Activated T-cell treated with anti-CD3 and anti-CD28 coated beads for 1 hour (primary cell): ENCODE measurements around the gene WWOX.

ENCODE experiments used
- DNase-seq: peaks from one replicate; pipeline ENCODE4 v3.0.0-alpha.2; 2020; ENCODE audit warnings: low read depth

Gene WWOX

DNA sequence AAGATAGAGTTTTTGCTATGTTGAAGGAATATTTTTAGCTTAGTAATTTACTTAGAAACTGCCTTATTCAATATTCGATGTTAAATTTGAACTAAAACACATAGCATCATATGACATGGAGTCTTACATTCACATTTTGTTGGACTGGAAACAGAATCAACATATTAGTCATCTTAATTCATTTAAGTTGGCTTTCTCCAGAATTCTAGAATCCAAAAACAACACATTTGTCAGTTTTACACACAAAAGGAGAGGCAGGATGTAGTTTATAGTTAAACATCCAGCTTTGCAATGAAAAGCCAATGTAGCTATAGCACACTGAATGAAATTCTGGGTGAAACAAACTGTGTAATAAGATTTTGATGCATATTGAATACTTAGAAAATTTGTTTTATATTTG, 43.3 kb downstream of the WWOX start:
- DNase-seq = no peak

- no peak for DNase-seq
These were observed 47.4 kb downstream of the WWOX start for GRCh38 chr16:78146807-78147206.

GRCh38 chr16:78147911-78148401, 48.5 kb downstream of the WWOX start:
- no peak for DNase-seq

DNA sequence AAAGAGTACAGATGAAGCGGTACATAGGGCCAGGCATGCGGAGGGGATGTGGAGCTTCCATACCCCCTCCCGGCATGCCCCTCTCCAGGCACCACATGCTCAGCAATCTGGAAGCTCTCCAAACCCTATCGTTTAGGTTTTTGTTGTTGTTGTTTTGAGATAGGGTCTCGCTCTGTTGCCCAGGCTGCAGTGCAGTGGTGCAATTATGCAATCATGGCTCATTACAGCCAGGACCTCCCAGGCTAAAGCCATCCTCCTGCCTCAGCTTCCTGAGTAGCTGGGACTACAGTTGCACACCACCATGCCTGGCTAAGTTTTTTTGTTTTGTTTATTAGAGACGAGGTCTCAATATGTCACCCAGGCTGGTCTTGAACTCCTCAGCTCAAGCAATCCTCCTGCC, 50.8 kb downstream of the WWOX start:
- no peak for DNase-seq

GRCh38 chr16:78154729-78155461, 55.4 kb downstream of the WWOX start:
- no peak for DNase-seq

GRCh38 chr16:78155791-78156345, 56.4 kb downstream of the WWOX start:
- no peak for DNase-seq

DNA sequence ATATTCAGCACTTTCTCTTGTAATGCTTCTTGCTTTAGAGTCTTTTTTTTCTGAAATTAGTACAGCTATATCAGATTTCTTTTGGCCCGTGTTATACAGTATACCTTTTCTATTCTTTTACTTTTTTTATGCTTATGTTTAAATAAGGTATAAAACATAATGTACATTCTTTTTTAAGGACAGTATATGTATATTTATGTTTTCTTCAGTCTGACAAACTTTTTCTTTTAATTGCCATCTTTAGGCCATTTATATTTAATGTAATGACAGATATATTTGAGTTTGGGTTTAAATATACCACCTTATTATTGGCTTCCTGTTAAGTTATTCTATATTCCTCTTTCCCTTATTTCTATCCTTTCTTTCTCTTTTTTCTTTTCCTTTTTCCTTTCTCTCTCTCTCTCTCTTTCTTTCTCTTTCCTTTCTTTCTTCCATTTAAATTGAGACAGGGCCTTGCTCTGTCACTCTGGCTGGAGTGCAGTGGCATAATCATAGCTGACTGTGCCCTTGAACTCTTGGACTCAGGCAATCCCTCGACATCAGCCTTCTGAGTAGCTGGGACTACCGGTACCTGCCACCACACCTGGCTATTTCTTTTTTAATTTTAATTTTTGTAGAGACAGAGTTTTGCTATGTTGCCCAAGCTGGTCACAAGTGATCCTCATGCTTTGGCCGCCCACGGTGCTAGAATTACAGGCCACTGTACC, 61.7 kb downstream of the WWOX start:
- DNase-seq = no peak

GRCh38 chr16:78163772-78164670, 64.6 kb downstream of the WWOX start:
- no peak for DNase-seq

DNA sequence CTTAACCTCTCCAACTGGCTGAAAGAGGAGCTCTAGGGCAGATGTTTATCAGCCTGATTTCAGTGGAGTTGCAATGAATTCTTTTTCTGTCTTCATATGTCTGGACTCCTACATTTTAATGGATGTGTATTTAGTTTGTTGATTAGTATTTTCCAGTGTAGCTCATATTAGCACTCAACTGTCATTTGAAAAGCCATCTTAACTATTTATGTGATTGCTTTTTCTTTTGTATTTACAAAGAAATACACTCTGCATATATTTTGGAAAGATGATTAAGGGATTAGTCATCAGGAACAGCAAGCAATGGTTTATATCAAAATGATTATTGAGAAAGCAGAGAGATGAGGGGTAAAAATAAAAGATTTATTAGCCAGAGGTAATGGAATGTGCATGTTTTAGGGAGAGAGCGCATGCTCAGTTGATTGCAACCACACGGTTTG, 71.1 kb downstream of the WWOX start:
- DNase-seq = no peak

GRCh38 chr16:78175287-78175686, 75.8 kb downstream of the WWOX start:
- DNase-seq = no peak

DNA sequence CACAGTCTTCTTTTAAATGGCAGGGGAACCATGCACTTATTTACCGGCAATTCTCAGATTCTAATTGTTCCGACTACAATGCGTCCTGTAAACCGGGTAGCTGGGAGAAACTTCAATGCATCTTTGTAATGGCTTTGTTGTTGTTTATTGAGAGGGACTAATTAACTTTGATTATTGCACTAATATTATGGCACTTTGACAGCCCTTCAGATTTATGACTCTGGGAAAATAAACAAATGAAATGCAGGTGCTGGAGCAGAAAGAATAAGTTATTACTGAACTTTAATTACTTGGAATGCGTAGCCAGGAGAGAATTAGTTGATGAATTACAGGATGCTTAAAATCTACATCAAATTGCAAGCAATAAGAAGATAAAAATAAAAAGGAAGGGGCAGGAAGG, 77.0 kb downstream of the WWOX start:
- no peak for DNase-seq

GRCh38 chr16:78177218-78177617, 77.8 kb downstream of the WWOX start:
- no peak for DNase-seq

- no peak for DNase-seq
These were observed 78.5 kb downstream of the WWOX start for GRCh38 chr16:78177987-78178386.

DNA sequence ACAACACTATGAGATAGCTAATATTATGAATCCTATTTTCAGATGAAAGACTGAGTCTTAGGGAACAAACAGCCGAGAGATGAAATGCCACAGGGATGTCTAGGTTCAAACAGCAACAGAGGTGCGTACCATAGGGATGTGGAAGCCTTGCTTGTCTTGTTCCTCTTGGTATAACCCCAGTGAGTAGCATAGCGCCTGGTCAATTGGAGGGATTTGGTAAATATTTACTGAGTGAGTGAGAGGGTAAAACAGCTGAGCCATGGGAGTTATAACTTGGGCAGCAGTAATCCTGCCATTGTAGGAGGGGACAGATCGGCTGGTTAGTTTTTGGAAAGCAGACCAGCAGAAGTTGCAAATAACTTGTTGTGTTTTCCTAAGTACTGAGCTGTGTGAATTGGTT, 80.2 kb downstream of the WWOX start:
- DNase-seq = no peak

- DNase-seq = no peak
These were observed 80.9 kb downstream of the WWOX start for GRCh38 chr16:78180349-78180748.

GRCh38 chr16:78183437-78184237, 84.2 kb downstream of the WWOX start:
- no peak for DNase-seq

- DNase-seq = no peak
These were observed 85.1 kb downstream of the WWOX start for GRCh38 chr16:78184238-78185183.

DNA sequence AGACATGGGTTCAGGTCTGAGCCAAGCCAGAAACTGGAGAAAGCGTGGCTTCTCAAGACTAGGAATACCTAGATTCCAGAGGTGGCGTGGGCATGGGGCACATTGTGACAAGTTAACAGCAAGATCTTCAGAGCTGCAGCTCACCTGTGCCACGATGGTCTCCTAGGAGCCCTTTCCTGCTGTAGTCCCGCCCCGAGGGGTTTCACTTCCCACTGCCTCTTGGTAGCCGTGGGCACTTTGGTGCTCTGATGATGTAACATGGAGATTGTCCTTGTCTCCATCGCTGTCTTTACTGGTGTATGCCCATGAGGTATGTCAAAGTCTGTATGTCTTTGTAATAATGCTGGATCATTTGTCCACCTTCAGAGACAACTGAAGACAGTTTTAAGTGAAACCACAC, 89.7 kb downstream of the WWOX start:
- no peak for DNase-seq

DNA sequence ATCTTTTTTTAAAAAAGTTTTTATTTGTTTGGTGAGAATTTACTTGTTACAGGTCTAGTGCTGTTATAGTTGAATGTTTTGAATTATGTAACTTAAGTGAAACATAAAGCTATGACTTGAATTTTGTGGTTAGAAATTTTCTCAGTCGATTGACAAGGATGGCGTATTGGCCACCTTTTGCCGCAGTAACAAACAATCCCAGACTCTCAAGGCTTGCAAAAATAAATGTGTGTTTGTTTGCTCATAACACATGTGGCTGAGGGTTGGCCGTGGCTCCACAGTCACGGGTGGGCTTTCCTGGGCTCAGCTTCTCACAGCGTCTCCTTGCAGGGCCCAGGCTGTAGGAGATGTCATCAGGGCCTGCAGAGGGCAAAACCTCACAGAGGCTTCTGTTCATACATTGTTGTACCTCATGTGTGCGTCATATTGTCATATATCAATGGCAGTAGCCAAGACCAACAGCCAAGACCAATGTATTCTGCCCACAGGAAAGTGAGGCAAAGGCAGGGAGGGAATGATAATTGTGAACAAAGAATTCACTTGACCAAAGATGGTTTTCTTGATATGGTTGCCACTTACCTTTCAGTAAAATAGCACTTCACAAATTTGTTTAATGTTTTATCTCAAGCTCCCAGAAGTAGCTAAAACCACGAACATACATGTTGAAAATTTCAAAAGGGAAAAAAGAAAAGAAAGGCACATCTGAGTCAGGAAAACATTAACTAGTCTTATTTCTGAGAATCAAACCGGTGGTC, 93.5 kb downstream of the WWOX start:
- no peak for DNase-seq
